IgD-negative memory B cell (primary cell): ENCODE data around the gene MYO9B. TPM values are rescaled to one million over a fixed set of nuclear protein-coding genes. Genes with fewer than 3 reads are reported as not detected.
"Not testable (repeated sequence)": the region's sequence is repeated elsewhere in the genome, so short reads cannot be mapped to it uniquely, and the experiment has no call there.

Experiments
- H3K27ac Mint-ChIP-seq, 3 donors: one replicate each; pipeline ENCODE4 v1.8.0; 2020 to 2022; ENCODE audit warnings: mild to moderate bottlenecking in 3 of 3, mixed read lengths in 3 of 3, moderate library complexity in 1 of 3
- H3K27me3 Mint-ChIP-seq: one replicate; pipeline ENCODE4 v1.8.0; 2021; ENCODE audit warnings: mixed read lengths
- H3K36me3 Mint-ChIP-seq: one replicate; pipeline ENCODE4 v1.8.0; 2020; ENCODE audit warnings: mild to moderate bottlenecking, mixed read lengths
- H3K4me1 Mint-ChIP-seq, 3 donors: one replicate each; pipeline ENCODE4 v1.8.0; 2020 to 2022; ENCODE audit warnings: mixed read lengths in 3 of 3, mild to moderate bottlenecking in 1 of 3
- H3K4me3 Mint-ChIP-seq, 4 donors: one replicate each; pipeline ENCODE4 v1.8.0; 2020 to 2022; ENCODE audit warnings: mild to moderate bottlenecking in 4 of 4, mixed read lengths in 4 of 4, moderate library complexity in 3 of 4
- H3K9me3 Mint-ChIP-seq, 3 donors: one replicate each; pipeline ENCODE4 v1.8.0; 2020 to 2021; ENCODE audit warnings: mixed read lengths in 3 of 3, mild to moderate bottlenecking in 1 of 3
- polyA plus RNA-seq: library from polyadenylated mRNA; unstranded; fragments of 300-500 nt; fragmentation: Illumina TruSeq; gene quantifications from one replicate; pipeline ENCODE4 v1.2.3, GENCODE V29; 2021

MYO9B gene
- polyA plus RNA-seq, 1 donor from 2014 or later, result 26.9 TPM

DNA sequence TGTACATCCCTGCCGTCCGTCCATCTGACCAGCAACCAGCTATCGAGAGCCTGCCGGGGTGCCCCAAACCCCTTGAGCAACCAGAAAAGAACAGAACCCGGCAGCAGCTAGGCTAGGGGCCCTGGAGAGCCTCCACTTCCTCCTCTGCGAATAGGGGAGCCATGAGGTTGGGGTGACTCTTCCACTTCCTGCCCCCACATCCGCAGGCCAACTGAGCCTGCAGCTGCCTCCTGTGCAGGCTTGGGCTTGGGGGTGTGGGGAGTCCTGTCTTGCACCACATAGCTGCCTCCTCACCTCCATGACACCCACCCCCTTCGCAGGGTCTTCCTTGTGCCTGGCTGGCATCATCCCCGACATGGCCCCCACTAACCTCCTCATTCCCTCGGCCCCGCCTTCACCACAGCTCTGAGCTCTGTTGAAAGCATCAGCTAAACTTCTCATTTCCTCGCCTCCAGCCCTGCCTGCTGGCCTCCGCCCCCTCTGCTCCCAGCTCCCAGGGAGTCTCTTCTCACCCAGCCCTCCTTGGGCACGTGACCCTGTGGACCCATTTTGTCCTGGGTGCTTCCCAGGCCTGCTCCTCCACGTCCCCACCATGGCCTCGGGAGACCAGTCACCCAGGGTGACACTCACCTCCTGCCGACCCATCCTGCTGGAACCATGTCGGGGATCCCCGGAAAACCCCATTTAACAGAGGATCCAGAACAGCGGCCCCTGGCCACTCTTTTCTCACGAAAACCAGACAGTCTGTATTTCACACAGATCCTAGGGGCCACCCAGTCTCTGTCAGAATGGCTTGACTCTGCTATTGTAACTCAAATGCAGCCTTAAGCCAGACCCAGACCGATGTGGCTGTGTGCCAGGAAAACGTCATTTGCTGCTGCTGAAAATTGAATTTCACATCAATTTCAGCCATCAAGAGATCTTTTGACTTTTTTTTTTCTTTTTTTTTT is 50.4 kb downstream of the MYO9B start:
- Mint-ChIP-seq H3K4me3 (peak overlapping the region; percentile 78 to 97 (median 86)), H3K36me3 (peaks cover 4% of the 10 kb centered on the region), H3K4me1 (peaks cover 34 to 45% (median 42%) of the 10 kb centered on the region in 3 donors), H3K27me3 (no peaks in the 10 kb centered on the region), H3K27ac (peak overlapping the region; percentile 88 to 97 (median 97)), H3K9me3 (no peaks in the 10 kb centered on the region)

DNA sequence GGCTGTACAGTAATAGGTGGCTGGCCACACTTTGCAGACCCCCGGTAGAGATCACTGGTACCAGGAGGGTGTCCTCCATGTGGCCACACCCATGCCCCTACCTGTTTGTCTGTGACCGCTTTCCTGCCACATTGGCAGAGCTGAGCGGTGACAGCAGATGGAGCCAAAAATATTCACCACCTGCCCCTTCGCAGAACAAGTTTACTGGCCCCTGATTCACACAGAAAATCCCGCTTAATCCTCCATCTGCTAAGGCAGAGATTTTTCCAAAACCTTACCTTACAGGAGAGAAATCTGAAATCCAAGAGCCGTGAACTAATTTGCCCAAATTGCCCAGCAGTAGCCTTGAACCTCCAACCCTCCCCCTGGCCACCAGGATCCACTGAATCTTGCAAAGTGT is 52.1 kb downstream of the MYO9B start:
- Mint-ChIP-seq H3K4me1 (peaks cover 31 to 33% (median 32%) of the 10 kb centered on the region in 3 donors), H3K36me3 (peaks cover 4% of the 10 kb centered on the region), H3K4me3 (peak overlapping the region in 3 of 4 donors; percentile 4 to 75 (median 57)), H3K27ac (peak overlapping the region in 1 of 3 donors; percentile 80), H3K27me3 (no peaks in the 10 kb centered on the region), H3K9me3 (no peaks in the 10 kb centered on the region)

DNA sequence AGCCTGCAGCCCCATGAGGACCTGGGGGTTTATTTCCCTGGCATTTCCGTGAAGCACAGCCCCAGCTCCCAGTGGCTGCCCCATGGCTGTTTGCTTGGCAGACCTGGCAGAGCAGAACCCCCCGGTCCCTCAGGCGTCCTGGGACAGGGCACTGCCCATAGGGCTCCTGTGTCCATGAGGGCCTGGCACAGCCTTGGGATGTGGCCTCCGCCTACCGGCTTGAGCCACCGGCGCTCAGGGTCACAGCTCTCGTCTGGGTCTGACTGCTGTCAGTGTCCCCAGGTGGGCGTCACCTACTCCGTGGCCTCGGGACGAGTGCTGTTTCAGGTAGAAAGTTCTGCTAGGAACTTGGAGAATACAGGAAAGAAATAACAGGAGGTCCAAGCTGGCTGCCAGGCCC is 52.8 kb downstream of the MYO9B start:
- Mint-ChIP-seq H3K4me3 (peak overlapping the region in 1 of 4 donors; percentile 81), H3K27ac (peak overlapping the region in 1 of 3 donors; percentile 32), H3K9me3 (no peaks in the 10 kb centered on the region), H3K36me3 (peaks cover 6% of the 10 kb centered on the region), H3K4me1 (peaks cover 37 to 39% (median 38%) of the 10 kb centered on the region in 3 donors), H3K27me3 (no peaks in the 10 kb centered on the region)

DNA sequence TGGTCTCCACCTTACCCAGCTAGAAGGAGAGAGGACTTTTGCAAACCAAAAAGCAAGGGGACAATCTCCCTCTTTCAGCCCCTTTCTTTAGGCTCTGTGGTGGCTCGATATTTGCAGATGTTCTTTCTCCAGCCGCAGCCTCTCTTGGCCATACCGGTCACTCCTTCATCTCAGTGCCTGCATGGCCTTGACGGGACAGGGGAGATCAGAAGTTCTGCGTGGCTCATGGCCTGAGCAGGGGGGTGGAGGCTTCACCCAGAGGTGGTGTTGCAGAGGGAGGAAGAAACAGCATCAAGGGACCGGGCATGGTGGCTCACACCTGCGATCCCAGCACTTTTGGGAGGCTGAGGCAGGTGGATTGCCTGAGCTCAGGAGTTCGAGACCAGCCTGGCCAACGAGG is 53.2 kb downstream of the MYO9B start:
- Mint-ChIP-seq H3K36me3 (peaks cover 9% of the 10 kb centered on the region), H3K4me3 (peak overlapping the region in 2 of 4 donors; percentile 55 to 81), H3K4me1 (peaks cover 37 to 42% (median 40%) of the 10 kb centered on the region in 3 donors)

DNA sequence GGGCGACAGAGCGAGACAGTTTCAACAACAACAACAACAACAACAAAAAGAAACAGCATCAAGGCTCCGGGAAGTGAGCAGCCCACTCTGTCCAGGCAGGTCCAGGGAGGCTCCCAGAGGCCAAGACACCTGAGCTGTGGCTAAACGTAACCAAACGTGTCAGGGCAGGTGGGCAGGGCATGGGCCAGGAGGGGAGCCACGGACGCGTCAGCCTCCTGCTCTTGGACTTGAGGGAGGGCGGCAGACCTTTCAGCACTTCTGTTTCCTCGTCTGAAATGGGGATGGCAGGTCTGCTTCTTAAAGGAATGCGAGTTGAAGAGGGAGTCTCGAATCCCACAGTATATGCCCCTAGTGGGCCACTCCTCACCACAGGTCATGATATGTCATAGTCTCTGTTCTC is 53.8 kb downstream of the MYO9B start:
- Mint-ChIP-seq H3K36me3 (peaks cover 12% of the 10 kb centered on the region), H3K27ac (peak overlapping the region; percentile 23 to 86 (median 53)), H3K9me3 (no peaks in the 10 kb centered on the region), H3K4me1 (peaks cover 40 to 45% (median 41%) of the 10 kb centered on the region in 3 donors), H3K4me3 (peak overlapping the region in 2 of 4 donors; percentile 55 to 58), H3K27me3 (no peaks in the 10 kb centered on the region)

More for the DNA sequence above, 53.2 kb downstream of the MYO9B start:
- no peaks in the 10 kb centered on the region for H3K27me3 Mint-ChIP-seq
- peak overlapping the region in 2 of 3 donors; percentile 23 to 86 for H3K27ac Mint-ChIP-seq
- H3K9me3 Mint-ChIP-seq, result no peaks in the 10 kb centered on the region

DNA sequence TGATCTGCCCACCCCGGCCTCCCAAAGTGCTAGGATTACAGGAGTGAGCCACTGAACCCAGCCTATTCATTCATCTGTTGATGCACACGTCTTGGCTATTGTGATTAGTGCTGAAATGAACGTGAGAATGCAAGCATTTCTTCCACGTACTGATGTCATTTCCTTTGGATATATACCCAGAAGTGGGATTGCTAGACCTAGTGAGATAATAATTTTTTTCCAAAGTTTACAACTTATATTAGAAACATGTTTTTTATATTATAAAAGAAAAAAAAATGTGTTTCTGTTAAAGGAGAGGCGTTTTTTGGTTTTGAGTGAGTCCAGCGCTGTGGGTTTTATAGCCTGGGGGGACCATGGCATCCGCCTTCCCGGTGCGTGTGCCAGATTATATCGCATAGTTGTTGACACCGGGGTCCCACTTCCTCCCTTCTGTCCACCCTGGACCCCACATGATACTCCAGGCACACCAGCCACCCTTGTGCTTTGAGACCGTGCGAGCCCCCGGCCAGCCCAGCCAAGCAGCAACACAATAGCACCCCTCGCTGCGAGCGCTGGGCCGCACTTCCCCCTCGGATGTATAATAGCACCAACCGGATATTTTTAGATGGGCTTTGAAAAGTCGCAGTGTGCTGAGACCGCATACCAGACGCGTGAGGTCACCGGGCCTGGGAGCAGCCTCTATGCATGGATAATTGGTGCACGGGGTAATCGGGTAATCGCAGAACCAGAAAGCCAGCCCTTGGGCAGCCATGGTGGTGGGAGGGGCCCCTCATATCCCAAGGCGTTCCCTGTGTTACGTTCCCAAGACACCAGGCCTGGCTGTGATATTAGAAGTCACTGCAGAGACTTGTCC is 59.6 kb downstream of the MYO9B start:
- Mint-ChIP-seq H3K4me3 (peak overlapping the region; percentile 52 to 94 (median 74)), H3K9me3 (no peaks in the 10 kb centered on the region), H3K27me3 (no peaks in the 10 kb centered on the region), H3K4me1 (peaks cover 19 to 34% (median 31%) of the 10 kb centered on the region in 3 donors), H3K27ac (peak overlapping the region; percentile 88 to 99 (median 92)), H3K36me3 (peaks cover 12% of the 10 kb centered on the region)

DNA sequence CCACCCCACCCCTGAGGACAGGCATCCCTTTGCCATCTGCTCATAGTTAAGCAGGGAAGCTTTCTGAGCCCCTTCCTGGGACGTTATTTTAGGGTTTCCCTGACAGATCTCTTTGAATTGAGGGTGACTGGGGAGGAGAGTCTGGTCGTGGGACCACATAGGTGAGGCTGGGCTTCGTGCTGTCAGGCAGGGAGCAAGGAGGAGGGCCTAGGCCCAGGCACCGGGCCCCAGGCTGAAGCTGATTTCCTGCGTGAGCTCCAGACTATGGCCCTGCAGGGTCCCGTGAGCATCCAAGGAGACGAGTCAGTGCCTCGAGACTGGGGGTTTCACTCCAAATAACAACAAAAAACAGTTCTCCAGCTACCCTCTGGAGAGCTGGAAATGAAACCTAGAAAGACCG is 60.4 kb downstream of the MYO9B start:
- Mint-ChIP-seq H3K27me3 (no peaks in the 10 kb centered on the region), H3K27ac (peak overlapping the region; percentile 56 to 88 (median 88)), H3K4me3 (peak overlapping the region in 2 of 4 donors; percentile 17 to 41), H3K4me1 (peaks cover 16 to 32% (median 27%) of the 10 kb centered on the region in 3 donors), H3K36me3 (peaks cover 9% of the 10 kb centered on the region), H3K9me3 (no peaks in the 10 kb centered on the region)

DNA sequence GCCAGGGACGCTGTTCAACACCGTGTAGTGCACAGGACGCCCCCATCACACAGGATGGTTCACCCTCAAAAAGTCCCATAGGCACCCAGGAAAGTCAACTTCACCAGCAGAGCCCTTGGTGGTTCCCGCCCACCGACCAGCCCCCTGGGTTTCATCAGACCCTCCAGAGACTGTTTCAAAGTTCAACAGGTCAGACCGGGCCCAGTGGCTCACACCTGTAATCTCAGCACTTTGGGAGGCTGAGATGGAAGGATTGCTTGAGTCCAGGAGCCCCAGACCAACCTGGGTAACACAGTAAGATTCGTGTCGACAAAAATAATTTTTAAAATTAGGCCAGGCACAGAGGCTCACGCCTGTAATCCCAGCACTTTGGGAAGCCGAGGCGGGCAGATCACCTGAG is 61.0 kb downstream of the MYO9B start:
- no peaks in the 10 kb centered on the region for H3K27me3 Mint-ChIP-seq
- H3K27ac Mint-ChIP-seq, result peak overlapping the region in 2 of 3 donors; percentile 56 to 88
- peaks cover 13 to 33% (median 29%) of the 10 kb centered on the region in 3 donors for H3K4me1 Mint-ChIP-seq
- peaks cover 11% of the 10 kb centered on the region for H3K36me3 Mint-ChIP-seq
- H3K4me3 Mint-ChIP-seq, result peak overlapping the region in 2 of 4 donors; percentile 17
- no peaks in the 10 kb centered on the region for H3K9me3 Mint-ChIP-seq

DNA sequence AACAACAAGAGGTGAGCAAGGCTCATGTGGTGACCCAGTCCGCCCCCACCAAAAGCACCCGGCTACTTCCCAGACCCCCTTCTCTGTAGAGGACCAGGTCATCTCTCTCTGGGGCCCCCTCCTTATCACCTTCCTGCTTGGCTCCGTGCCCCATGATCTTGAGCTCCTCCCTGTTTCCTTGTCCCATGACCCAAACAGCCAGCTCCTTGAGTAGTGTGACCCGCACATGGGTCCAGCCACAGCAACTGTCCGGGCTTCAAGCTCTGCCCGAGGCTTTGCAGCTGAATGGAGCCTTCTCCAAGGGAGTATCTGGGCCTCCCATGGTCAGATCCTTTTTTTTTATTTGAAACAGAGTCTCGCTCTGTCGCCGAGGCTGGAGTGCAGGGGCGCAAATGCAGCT is 61.8 kb downstream of the MYO9B start:
- H3K4me3 Mint-ChIP-seq, result no peak overlapping the region
- H3K36me3 Mint-ChIP-seq, result peaks cover 11% of the 10 kb centered on the region
- H3K9me3 Mint-ChIP-seq, result no peaks in the 10 kb centered on the region
- peak overlapping the region; percentile 10 to 85 (median 70) for H3K27ac Mint-ChIP-seq
- peaks cover 13 to 33% (median 29%) of the 10 kb centered on the region in 3 donors for H3K4me1 Mint-ChIP-seq
- no peaks in the 10 kb centered on the region for H3K27me3 Mint-ChIP-seq

DNA sequence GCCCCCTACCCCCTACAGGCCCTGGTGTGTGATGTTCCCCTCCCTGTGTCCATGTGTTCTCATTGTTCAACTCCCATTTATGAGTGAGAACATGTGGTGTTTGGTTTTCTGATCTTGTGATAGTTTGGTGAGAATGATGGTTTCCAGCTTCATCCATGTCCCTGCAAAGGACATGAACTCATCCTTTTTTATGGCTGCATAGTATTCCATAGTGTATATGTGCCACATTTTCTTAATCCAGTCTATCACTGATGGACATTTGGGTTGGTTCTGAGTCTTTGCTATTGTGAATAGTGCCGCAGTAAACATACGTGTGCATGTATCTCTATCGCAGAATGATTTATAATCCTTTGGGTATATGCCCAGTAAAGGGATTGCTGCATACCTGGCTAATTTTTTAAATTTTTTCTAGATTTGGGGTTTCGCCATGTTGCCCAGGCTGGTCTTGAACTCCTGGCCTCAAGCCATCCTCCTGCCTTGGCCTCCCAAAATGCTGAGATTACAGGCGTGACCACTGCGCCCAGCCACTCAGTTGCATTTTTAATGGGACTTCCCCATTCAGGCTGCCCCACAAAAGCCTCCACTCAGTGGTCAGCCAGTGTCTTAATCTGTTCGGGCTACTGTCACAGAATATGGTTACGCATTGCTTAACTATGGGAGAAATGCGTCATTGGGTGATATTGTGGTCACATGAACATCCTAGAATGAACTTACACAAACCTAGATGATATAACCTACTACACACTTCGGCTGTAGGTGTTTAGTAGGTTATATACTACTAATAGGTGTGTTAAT is 62.7 kb downstream of the MYO9B start:
- H3K9me3 Mint-ChIP-seq, H3K27me3 Mint-ChIP-seq, H3K36me3 Mint-ChIP-seq: not testable (repeated sequence)
- Mint-ChIP-seq H3K4me1 (peaks cover 9 to 29% (median 25%) of the 10 kb centered on the region in 3 donors), H3K27ac (peak overlapping the region in 1 of 3 donors; percentile 70), H3K4me3 (peak overlapping the region in 1 of 4 donors; percentile 20)

DNA sequence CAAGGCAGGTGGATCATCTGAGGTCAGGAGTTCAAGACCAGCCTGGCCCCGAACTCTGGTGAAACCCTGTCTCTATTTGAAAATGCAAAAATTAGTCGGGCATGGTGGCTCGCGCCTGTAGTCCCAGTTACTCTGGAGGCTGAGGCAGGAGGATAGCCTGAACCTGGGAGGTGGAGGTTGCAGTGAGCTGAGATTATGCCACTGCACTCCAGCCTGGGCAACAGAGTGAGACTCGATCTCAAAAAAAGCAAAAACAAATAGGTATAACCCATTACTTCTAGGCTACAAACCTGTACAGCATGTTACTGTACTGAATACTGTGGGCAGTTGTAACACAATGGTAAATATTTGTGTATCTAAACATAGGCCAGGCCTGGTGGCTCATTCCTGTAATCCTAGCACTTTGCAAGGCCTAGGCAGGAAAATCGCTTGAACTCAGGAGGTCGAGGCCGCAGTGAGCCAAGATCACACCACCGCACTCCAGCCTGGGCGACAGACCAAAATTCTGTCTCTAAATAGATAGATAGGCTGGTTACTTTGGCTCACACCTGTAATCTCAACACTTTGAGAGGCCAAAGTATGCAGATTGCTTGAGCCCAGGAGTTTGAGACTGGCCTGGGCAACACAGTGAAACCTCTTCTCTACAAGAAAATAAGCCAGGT is 63.5 kb downstream of the MYO9B start:
- H3K27ac Mint-ChIP-seq, result peak overlapping the region in 1 of 3 donors; percentile 70
- no peaks in the 10 kb centered on the region for H3K9me3 Mint-ChIP-seq
- peaks cover 3% of the 10 kb centered on the region for H3K36me3 Mint-ChIP-seq
- H3K4me1 Mint-ChIP-seq, result peaks cover 6 to 21% (median 21%) of the 10 kb centered on the region in 3 donors
- no peak overlapping the region for H3K4me3 Mint-ChIP-seq
- H3K27me3 Mint-ChIP-seq, result no peaks in the 10 kb centered on the region

DNA sequence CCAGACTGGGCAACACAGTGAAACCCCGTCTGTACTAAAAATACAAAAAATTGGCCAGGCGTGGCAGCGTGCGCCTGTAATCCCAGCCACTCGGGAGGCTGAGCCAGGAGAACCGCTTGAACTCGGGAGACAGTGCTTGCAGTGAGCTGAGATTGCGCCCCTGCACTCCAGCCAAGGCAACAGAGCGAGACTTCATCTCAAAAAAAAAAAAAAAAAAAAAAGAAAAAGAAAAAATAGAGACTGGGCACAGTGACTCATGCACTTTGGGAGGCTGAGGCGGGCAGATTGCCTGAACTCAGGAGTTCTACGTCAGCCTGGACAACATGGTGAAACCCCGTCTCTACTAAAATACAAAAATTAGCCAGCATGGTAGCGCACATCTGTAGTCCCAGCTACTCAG is 69.2 kb downstream of the MYO9B start:
- H3K4me3 Mint-ChIP-seq, H3K27me3 Mint-ChIP-seq, H3K4me1 Mint-ChIP-seq, H3K36me3 Mint-ChIP-seq, H3K9me3 Mint-ChIP-seq: not testable (repeated sequence)
- H3K27ac Mint-ChIP-seq, result peak overlapping the region in 1 of 3 donors; percentile 58

DNA sequence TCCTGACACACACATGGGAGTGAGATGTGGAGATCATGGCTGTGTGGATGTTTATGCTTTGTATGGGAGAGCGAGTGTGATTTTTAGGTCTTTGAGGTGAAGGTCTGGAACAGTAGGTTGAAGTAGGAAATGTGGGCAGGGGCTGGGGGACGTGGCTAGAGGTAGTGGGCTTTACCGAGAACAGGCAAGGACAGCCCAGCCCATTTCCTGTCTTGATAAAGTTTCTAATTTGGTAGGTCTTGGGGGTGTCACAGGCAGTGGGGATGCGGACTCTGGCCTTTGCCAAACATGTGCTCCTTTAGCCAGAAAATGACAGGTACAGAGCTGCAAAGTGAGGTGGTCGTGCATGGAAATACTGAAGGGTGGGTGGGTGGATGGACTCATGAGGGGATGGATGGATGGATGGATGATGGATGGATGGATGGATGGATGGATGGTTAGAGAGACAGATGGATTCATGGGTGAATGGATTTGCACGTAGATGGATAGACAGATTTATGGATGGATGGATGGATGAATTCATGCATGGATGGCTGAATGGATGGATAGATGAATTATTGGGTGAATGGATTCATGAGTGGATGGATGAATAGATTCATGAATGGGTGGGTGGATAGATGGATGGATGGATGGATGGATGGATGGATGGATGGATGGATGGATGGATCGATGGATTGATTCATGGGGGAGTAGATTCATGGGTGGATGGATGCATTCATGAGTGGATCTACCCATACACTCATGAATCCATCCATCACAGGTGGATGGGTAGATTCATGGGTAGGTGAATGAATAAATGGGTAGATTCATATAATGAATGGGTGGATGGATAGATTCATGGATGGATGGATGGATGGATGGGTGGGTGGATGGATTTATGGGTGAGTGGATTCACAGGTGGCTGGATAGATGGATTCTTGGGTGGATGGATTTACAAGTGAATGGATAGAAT is 70.2 kb downstream of the MYO9B start:
- Mint-ChIP-seq H3K4me1 (peaks cover 0 to 2% (median 2%) of the 10 kb centered on the region in 3 donors), H3K4me3 (no peak overlapping the region), H3K36me3 (peaks cover 3% of the 10 kb centered on the region), H3K27ac (no peak overlapping the region), H3K9me3 (no peaks in the 10 kb centered on the region), H3K27me3 (no peaks in the 10 kb centered on the region)
